Activated naive CD8-positive, alpha-beta T cell treated with anti-CD3 and anti-CD28 coated beads, Interleukin-2, amount 50 U/mL, for 24 hours (primary cell): Measurements from ENCODE around the gene WNT7B.

Experiments used
- ATAC-seq: fragments of 150-1000 bp; cut with Tn5 transposase; one replicate; pipeline ENCODE4 v1.10.0; 2021
- DNase-seq: peaks from one replicate; pipeline ENCODE4 v3.0.0; 2021
- H3K27ac Mint-ChIP-seq: one replicate; pipeline ENCODE4 v1.8.0; 2021; ENCODE audit warnings: mild to moderate bottlenecking, mixed read lengths
- H3K27me3 Mint-ChIP-seq: one replicate; pipeline ENCODE4 v1.8.0; 2021; ENCODE audit warnings: mixed read lengths
- H3K36me3 Mint-ChIP-seq: one replicate; pipeline ENCODE4 v1.8.0; 2021; ENCODE audit warnings: low read depth, mixed read lengths
- H3K4me1 Mint-ChIP-seq: one replicate; pipeline ENCODE4 v1.8.0; 2021; ENCODE audit warnings: mixed read lengths
- H3K4me3 Mint-ChIP-seq: one replicate; pipeline ENCODE4 v1.8.0; 2021; ENCODE audit warnings: mild to moderate bottlenecking, moderate library complexity, mixed read lengths
- H3K9me3 Mint-ChIP-seq: one replicate; pipeline ENCODE4 v1.8.0; 2021; ENCODE audit warnings: mixed read lengths

WNT7B gene

DNA sequence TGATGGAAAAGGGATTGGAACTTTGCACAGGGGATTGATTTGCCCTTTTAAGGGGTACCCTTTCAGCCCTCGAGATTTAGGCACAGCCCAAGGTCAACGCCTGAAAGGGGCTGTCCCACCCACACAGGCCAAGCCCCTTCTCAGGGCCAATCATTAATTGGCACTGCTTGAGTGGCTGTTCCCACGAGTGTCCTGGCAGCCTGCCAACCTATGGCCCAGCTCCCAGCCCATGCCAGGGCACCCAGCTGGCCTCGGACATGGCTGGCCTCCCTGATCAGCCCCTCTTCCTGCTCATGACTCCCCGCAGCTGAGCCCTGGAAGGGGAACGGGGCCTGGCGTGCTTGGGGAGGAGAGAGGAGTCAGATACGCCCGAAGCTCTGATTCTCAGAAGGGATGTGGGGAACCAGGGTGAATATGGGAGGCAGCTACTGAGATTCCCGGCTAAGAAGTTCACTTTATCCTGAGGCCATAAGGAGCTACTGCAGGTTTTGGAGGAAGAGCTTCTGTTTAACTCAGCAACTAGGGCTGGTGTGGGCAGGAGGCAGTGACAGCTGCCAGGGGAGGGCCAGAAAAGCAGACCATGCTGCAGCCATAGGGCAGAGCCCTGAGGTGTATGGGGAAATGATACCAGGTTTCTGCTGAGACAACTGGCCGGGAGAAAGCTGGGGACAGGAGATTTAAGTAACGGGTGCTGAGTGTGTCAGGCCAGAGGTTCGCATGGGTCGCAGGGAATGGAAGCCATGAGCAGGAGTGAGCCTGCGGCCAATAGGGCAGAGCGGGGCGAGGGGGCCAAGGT, 30.0 kb downstream of the WNT7B start:
- Mint-ChIP-seq H3K27ac (no peak overlapping the region), H3K4me1 (no peaks in the 10 kb centered on the region), H3K9me3 (no peaks in the 10 kb centered on the region), H3K4me3 (no peak overlapping the region), H3K27me3 (peaks cover 4% of the 10 kb centered on the region), H3K36me3 (no peaks in the 10 kb centered on the region)
- ATAC-seq (no peak), DNase-seq (no peak)

DNA sequence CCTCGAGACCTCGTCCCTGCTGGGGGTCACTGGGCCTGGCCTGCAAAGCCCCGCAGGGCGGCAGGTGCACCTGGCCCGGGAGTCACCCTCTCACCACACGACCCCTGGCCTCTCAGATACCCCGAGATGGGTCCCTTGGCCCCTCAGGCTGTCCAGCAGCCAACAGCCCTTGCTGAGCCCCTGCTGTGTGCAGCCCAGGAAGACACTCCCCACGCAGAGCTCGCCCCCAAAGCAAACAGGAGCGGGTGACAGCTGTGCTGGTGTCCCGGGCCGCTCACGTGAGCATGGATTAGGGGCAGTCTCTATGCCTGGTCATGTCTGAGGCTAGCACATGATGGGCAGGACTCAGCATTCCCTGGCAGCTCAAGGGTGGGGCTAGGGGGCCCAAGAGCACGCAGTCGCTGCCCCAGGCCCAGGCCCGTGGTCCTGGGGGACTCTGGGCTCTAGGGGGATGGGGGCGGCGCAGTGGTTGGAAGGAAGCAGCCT, 31.3 kb downstream of the WNT7B start:
- no peaks in the 10 kb centered on the region for H3K36me3 Mint-ChIP-seq
- H3K9me3 Mint-ChIP-seq = no peaks in the 10 kb centered on the region
- H3K27ac Mint-ChIP-seq = no peak overlapping the region
- H3K27me3 Mint-ChIP-seq = no peaks in the 10 kb centered on the region
- H3K4me3 Mint-ChIP-seq = no peak overlapping the region
- DNase-seq (no peak), ATAC-seq (no peak)
- H3K4me1 Mint-ChIP-seq = no peaks in the 10 kb centered on the region

DNA sequence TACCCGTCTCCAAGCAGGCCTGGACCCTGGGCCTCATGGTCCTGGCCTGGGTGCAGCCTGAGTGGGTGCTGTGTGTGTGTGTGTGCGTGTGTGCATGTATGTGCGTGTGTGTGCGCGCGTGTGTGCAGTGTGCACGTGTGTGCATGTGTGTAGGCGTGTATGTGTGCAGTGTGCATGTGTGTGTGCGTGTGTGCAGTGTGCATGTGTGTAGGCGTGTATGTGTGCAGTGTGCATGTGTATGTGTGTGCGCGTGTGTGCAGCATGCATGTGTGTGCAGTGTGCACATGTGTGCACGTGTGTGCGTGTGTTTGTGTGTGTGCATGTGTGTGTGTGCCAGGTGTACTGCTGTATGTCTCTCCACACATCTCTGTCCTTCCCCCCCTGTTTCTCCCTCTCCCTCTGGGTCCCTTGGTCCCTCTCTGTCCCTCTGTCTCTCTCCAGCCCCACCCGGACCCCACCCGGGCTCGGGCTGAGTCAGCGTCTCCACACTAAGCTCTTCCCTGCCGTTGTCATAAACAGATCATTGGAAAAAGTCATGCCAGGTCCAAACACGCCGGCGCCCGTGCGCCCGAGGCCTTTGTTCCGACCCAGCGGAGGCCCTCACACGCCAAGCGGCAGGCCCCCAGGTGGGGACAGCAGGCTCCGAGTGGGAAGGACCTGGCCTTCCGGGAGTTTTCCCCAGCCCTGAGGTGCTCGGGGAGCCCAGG, 34.0 kb downstream of the WNT7B start:
- Mint-ChIP-seq H3K4me1 (no peaks in the 10 kb centered on the region), H3K27me3 (no peaks in the 10 kb centered on the region), H3K36me3 (no peaks in the 10 kb centered on the region), H3K9me3 (no peaks in the 10 kb centered on the region), H3K27ac (no peak overlapping the region), H3K4me3 (no peak overlapping the region)
- DNase-seq = no peak
- ATAC-seq = no peak

DNA sequence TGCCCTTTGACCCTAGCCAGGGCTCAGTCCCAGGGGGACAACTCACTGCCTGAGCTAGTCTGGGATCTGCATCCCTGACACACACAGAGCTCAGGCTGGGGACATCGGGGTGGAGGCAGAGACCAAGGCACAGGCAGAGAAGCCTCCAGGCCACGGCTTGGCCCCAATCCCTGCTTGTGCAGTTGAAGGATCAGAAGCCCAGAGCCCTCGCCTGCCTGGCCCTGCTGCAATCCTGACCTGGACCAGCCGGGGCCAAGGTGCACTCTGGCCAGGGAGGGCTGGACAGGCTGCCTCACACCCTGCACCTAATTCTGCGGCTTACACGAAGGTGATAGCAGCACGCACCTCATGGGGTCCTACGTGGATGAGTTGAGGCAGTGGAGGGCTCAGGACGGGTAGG, 34.6 kb downstream of the WNT7B start:
- no peak for ATAC-seq
- Mint-ChIP-seq H3K9me3 (no peaks in the 10 kb centered on the region), H3K4me3 (no peak overlapping the region)

DNA sequence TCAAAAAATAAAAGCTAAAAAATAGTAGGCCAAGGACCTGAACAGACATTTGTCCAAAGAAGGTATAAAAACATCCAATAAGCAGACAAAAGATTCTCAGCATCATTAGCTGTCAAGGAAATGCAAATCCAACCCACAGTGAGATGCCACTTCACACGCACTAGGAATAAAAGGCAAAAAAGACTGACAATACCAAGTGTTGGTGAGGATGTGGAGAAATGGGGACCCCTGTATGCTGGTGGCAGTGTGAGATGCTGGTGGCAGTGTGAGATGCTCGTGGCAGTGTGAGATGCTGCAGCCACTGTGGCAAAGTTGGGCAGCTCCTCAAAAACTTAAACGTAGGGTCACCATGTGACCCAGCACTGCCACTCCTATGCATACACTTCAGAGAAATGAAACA, 38.0 kb downstream of the WNT7B start:
- Mint-ChIP-seq H3K4me1 (no peaks in the 10 kb centered on the region), H3K27me3 (peaks cover 7% of the 10 kb centered on the region), H3K36me3 (no peaks in the 10 kb centered on the region), H3K9me3 (no peaks in the 10 kb centered on the region), H3K27ac (no peak overlapping the region), H3K4me3 (no peak overlapping the region)
- DNase-seq (no peak), ATAC-seq (no peak)

More for the DNA sequence above, 34.6 kb downstream of the WNT7B start:
- Mint-ChIP-seq H3K27ac (no peak overlapping the region), H3K36me3 (no peaks in the 10 kb centered on the region), H3K27me3 (no peaks in the 10 kb centered on the region), H3K4me1 (no peaks in the 10 kb centered on the region)
- no peak for DNase-seq

DNA sequence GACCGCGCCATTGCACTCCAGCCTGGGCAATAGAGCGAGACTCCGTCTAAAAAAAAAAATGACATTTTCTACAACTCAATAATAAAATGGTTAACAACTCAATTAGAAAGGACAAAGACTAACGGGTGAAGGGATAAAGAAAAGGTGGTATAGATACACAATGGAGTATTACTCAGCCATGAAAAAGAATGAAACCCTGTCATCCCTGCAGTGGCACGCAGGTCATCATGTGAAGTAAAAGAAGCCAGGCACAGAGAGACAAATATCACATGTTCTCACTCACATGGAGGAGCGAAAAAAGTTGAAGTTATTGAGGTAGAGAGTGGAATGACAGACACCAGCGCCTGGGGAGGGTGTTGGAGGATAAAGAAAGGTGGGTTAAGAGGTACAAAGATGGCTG, 39.0 kb downstream of the WNT7B start:
- no peaks in the 10 kb centered on the region for H3K9me3 Mint-ChIP-seq
- no peak overlapping the region for H3K4me3 Mint-ChIP-seq
- no peak for ATAC-seq
- H3K4me1 Mint-ChIP-seq = no peaks in the 10 kb centered on the region
- no peak for DNase-seq
- no peak overlapping the region for H3K27ac Mint-ChIP-seq
- no peaks in the 10 kb centered on the region for H3K36me3 Mint-ChIP-seq
- H3K27me3 Mint-ChIP-seq = peaks cover 12% of the 10 kb centered on the region

DNA sequence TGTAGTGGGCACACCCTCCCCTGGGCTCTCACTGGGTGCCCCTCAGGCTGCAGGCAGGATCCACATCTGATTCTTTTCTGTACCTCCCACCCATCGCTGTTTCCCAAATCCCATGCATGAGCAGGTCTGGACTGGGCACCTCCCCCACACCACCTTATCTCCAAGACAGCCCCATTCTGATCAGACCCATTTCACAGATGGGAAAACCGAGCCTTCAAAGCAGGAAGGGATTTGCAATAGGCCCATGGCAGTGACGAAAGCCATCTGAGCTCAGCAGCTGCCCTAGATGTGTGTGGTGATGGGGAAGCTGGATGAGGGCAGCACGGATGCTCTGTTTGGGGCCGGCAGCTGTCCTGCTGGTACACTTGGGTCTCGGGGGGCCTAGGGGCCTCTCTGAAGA, 41.4 kb downstream of the WNT7B start:
- Mint-ChIP-seq H3K9me3 (no peaks in the 10 kb centered on the region), H3K27me3 (peaks cover 22% of the 10 kb centered on the region), H3K36me3 (no peaks in the 10 kb centered on the region), H3K4me1 (no peaks in the 10 kb centered on the region), H3K27ac (no peak overlapping the region), H3K4me3 (no peak overlapping the region)
- no peak for ATAC-seq
- DNase-seq = no peak

DNA sequence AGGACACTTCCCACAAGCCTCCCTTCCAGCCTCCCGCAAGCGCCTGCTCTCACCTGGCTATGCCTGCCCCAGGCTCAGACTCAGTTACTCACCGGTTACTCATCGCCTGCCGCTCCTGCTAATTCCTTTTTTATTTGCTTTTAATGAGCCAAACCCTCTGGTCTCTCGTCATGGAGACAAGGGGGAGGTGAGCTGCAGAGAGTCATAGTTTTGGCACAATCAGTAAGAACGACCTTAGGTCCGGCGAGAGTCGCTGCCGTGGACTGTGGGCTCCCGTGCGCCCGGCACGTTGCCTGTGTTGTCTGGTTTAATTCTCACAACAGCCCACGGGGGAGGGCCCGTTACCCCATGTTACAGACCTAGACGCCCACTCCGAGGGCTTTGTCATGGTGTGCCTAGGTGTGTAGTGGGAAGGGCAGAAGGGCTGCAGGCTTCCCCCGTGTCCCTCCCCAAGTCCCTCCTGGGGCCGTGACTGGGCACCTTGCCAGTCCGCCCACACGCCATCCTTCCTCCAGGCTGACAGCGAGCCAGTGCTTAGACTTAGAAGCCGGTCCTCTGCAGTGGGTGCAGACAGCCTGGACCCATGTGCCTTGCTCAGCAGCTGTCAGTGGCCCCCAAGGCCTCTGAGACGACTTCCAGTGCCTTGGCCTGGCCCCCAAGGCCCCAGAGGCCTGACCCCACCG, 42.2 kb downstream of the WNT7B start:
- H3K9me3 Mint-ChIP-seq = no peaks in the 10 kb centered on the region
- no peak for ATAC-seq
- H3K36me3 Mint-ChIP-seq = no peaks in the 10 kb centered on the region
- DNase-seq = no peak
- H3K4me1 Mint-ChIP-seq = no peaks in the 10 kb centered on the region
- no peak overlapping the region for H3K27ac Mint-ChIP-seq
- H3K27me3 Mint-ChIP-seq = peaks cover 23% of the 10 kb centered on the region
- no peak overlapping the region for H3K4me3 Mint-ChIP-seq

DNA sequence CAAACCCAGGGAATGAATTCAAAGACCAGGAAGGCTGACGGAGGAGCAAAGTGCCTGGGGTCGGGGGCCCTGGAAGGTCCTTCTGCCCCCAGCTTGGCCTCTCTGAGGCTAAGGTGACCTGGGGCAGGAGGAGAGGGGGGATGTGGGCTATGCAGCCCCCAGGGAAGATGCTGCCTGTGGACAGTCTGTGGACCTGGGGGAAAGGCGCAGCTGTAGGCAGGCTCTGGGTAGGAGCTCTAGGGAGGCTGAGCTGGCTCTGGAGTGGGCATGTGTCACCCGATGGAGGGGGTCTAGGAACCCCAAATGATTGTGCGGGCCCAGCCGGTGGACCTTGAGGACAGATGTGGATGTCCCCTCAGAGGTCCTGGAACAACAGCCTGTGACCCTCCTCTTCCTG, 42.8 kb downstream of the WNT7B start:
- no peaks in the 10 kb centered on the region for H3K36me3 Mint-ChIP-seq
- DNase-seq = no peak
- H3K4me3 Mint-ChIP-seq = no peak overlapping the region
- H3K27ac Mint-ChIP-seq = no peak overlapping the region
- H3K4me1 Mint-ChIP-seq = no peaks in the 10 kb centered on the region
- H3K9me3 Mint-ChIP-seq = no peaks in the 10 kb centered on the region
- H3K27me3 Mint-ChIP-seq = peaks cover 27% of the 10 kb centered on the region
- ATAC-seq = no peak

DNA sequence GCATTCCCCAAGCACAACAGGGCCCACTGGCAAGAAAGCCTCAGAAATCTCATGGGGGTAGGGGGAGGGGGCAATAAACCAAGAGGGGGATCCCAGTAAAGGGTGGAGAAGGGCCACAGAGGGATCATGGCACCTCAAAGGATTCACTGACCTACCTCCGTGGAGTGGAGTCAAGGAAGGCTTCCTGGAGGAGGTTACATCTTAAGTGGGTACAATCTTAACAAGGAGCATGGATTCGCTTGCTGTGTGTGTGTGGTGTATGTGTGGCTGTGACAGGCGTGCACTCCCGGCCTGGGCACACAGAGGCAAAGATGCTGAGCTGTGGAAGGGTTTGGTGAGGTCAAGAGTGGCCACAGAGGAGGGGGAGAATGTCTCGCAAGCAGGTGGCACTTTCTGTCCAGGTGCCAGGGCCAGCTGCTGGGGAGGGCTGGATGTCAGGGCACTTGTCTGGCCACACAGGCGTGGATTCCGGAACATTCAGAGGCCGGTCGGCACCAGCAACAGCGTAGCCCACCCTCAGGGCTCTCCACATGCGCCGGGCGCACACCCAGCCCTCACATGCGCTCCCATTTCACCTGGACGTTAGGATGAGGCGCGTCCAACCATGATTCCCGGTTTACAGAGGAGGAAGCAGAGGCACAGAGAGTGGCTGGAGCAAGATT, 43.3 kb downstream of the WNT7B start:
- no peaks in the 10 kb centered on the region for H3K9me3 Mint-ChIP-seq
- no peaks in the 10 kb centered on the region for H3K36me3 Mint-ChIP-seq
- DNase-seq (no peak), ATAC-seq (no peak)
- no peak overlapping the region for H3K4me3 Mint-ChIP-seq
- no peaks in the 10 kb centered on the region for H3K4me1 Mint-ChIP-seq
- H3K27ac Mint-ChIP-seq = no peak overlapping the region
- H3K27me3 Mint-ChIP-seq = peaks cover 27% of the 10 kb centered on the region

DNA sequence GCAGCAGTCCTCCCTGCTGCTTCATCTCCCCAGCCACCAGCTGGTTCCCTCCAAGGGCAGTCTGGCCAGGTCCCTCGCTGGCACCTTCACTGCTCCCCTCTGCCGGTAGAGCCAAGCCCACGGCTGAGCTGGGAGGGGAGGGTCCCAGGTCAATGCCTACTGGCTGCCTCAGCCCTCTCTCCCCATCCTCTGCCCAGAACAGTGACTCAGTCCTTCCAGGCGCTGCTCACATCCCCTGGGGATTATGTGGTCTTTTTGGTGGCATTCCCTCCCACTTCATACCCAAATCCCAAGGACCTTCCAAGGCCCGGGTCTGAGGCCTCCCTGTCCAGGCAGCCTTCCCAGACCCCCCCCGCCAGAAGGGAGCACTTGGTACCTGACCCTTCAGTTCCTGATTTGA, 44.9 kb downstream of the WNT7B start:
- no peaks in the 10 kb centered on the region for H3K36me3 Mint-ChIP-seq
- DNase-seq = no peak
- ATAC-seq = no peak
- no peak overlapping the region for H3K27ac Mint-ChIP-seq
- H3K4me1 Mint-ChIP-seq = no peaks in the 10 kb centered on the region
- H3K4me3 Mint-ChIP-seq = no peak overlapping the region
- peaks cover 27% of the 10 kb centered on the region for H3K27me3 Mint-ChIP-seq
- H3K9me3 Mint-ChIP-seq = no peaks in the 10 kb centered on the region

DNA sequence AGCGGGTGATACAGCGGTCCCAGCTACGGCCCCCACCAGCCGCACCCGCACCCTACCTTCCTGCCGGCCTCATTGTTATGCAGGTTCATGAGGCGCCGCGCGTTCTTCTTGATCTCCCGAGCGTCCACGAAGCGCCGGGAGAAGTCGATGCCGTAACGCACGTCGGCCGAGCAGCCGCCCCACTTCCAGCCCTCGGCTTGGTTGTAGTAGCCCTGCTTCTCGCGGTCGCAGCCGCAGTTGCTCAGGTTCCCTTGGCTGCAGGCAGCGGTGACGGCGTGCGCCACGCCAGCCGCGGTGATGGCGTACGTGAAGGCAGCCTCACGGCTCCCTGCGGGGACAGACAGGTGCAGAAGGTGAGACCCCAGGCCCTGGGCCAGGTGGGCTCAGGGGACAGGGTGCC, 45.9 kb downstream of the WNT7B start:
- Mint-ChIP-seq H3K36me3 (no peaks in the 10 kb centered on the region), H3K27me3 (peaks cover 27% of the 10 kb centered on the region), H3K9me3 (no peaks in the 10 kb centered on the region), H3K4me3 (no peak overlapping the region), H3K27ac (no peak overlapping the region), H3K4me1 (no peaks in the 10 kb centered on the region)
- DNase-seq = no peak
- ATAC-seq = no peak

DNA sequence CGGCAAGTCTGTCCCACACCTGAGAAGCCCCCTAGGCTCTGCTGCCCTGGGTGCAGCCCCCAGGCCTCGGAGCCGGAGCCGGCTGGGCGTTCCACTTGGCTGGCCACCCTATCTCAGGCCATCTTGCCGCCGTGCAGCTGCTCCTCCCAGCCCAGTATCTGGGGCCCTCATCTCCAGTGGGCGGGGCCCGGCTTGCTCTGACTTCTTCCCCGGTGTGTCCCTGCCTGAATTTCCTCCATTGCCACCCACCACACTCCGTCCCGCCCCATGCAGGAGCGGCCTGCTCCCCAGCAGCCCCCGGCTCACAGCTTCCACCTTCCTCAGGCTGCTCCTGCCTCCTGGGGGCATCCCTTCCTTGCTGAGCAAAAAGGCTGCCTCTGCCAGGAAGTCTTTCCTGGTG, 46.6 kb downstream of the WNT7B start:
- Mint-ChIP-seq H3K4me1 (no peaks in the 10 kb centered on the region), H3K9me3 (no peaks in the 10 kb centered on the region), H3K27me3 (peaks cover 24% of the 10 kb centered on the region), H3K4me3 (no peak overlapping the region), H3K27ac (no peak overlapping the region), H3K36me3 (no peaks in the 10 kb centered on the region)
- DNase-seq (no peak), ATAC-seq (no peak)

DNA sequence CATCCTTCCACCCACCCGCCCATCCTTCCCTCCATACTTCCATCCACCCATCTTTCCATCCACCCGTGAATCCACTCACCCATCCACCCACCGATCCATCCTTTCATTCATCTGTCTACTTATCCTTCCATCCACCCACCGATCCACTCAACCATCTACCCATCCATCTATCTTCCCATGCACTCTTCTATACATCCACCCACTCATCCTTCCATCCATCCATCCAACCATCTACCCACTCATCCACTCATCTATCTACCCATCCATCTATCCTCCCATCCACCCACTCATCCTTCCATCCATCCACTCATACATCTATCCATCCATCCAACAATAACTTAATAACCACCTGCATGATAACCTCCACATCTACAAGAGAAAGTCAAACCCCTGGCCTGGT, 47.3 kb downstream of the WNT7B start:
- ATAC-seq (no peak), DNase-seq (no peak)
- Mint-ChIP-seq H3K36me3 (no peaks in the 10 kb centered on the region), H3K27me3 (peaks cover 21% of the 10 kb centered on the region), H3K9me3 (no peaks in the 10 kb centered on the region), H3K4me1 (no peaks in the 10 kb centered on the region), H3K4me3 (no peak overlapping the region), H3K27ac (no peak overlapping the region)
